HG03139 (cell line): Measurements from ENCODE around the gene PTPRK.
"Not testable (repeated sequence)": the region's sequence is repeated elsewhere in the genome, so short reads cannot be mapped to it uniquely, and the experiment has no call there.

Source experiments
- ATAC-seq: cut with Tn5 transposase; IDR thresholded peaks from one replicate; pipeline ENCODE4 v1.9.1; 2021; ENCODE audit not compliant: unreplicated experiment

PTPRK gene

GRCh38 chr6:127938701-127939100 lies 581.7 kb downstream of the PTPRK start:
- ATAC-seq: no peak

- ATAC-seq: no peak
Observed at GRCh38 chr6:127937747-127938146, 582.7 kb downstream of the PTPRK start.

GRCh38 chr6:127937102-127937501 lies 583.3 kb downstream of the PTPRK start:
- no peak for ATAC-seq

GRCh38 chr6:127934956-127935355 lies 585.4 kb downstream of the PTPRK start:
- no peak for ATAC-seq

GRCh38 chr6:127933852-127934840 lies 586.3 kb downstream of the PTPRK start:
- no peak for ATAC-seq

GRCh38 chr6:127933137-127933536 lies 587.3 kb downstream of the PTPRK start:
- ATAC-seq: no peak

GRCh38 chr6:127932708-127933107 lies 587.7 kb downstream of the PTPRK start:
- no peak for ATAC-seq

- ATAC-seq: not testable (repeated sequence)
Observed at GRCh38 chr6:127926441-127926840, 594.0 kb downstream of the PTPRK start.

- ATAC-seq: no peak
Observed at GRCh38 chr6:127924440-127924839, 596.0 kb downstream of the PTPRK start.

GRCh38 chr6:127924031-127924430 lies 596.4 kb downstream of the PTPRK start:
- no peak for ATAC-seq

GRCh38 chr6:127923135-127923534 lies 597.3 kb downstream of the PTPRK start:
- ATAC-seq: no peak

GRCh38 chr6:127921982-127922381 lies 598.4 kb downstream of the PTPRK start:
- ATAC-seq: no peak

- ATAC-seq: no peak
Observed at GRCh38 chr6:127920804-127921203, 599.6 kb downstream of the PTPRK start.
